KMS-11 (cell line): ENCODE data around the gene ELP5.

Source experiments
- H2AFZ ChIP-seq: fragments of 200-600 bp; sonication (generic); 2 replicates; pipeline ENCODE4 v1.6.1; 2016; ENCODE audit warnings: antibody characterized with exemption, mixed run types, low read depth
- H3K27ac ChIP-seq: fragments of 200-600 bp; sonication (generic); 2 replicates; pipeline ENCODE4 v1.6.1; 2016; ENCODE audit warnings: mild to moderate bottlenecking, mixed run types
- H3K27me3 ChIP-seq: fragments of 200-600 bp; sonication (generic); 2 replicates; pipeline ENCODE4 v1.6.1; 2017; ENCODE audit warnings: mild to moderate bottlenecking, low read depth, mixed run types, moderate library complexity; ENCODE audit not compliant: insufficient read depth
- H3K36me3 ChIP-seq: fragments of 200-600 bp; sonication (generic); 2 replicates; pipeline ENCODE4 v1.6.1; 2017; ENCODE audit warnings: mild to moderate bottlenecking, mixed run types; ENCODE audit not compliant: insufficient read depth
- H3K4me1 ChIP-seq: fragments of 200-600 bp; sonication (generic); 2 replicates; pipeline ENCODE4 v1.6.1; 2016; ENCODE audit warnings: mild to moderate bottlenecking, low read depth, mixed run types; ENCODE audit not compliant: poor library complexity, severe bottlenecking
- H3K4me2 ChIP-seq: fragments of 200-600 bp; sonication (generic); 2 replicates; pipeline ENCODE4 v1.7.0; 2016; ENCODE audit warnings: mild to moderate bottlenecking, mixed run types
- H3K4me3 ChIP-seq: fragments of 200-600 bp; sonication (generic); IDR thresholded peaks from 2 replicates; pipeline ENCODE4 v1.6.1; 2017; ENCODE audit warnings: low read depth, low read length, mixed read lengths; ENCODE audit not compliant: insufficient read depth
- H3K79me2 ChIP-seq: fragments of 200-600 bp; sonication (generic); 2 replicates; pipeline ENCODE4 v1.6.1; 2016; ENCODE audit warnings: low read depth, mixed run types; ENCODE audit not compliant: insufficient read depth
- H3K9ac ChIP-seq: fragments of 200-600 bp; sonication (generic); 2 replicates; pipeline ENCODE4 v1.6.1; 2016; ENCODE audit warnings: mild to moderate bottlenecking, mixed run types
- H4K20me1 ChIP-seq: fragments of 200-600 bp; sonication (generic); 2 replicates; pipeline ENCODE4 v1.6.1; 2016; ENCODE audit warnings: mild to moderate bottlenecking, mixed run types; ENCODE audit not compliant: insufficient read depth
- CTCF ChIP-seq: fragments of 200-600 bp; sonication (generic); conservative IDR thresholded peaks from 2 replicates; pipeline ENCODE4 v1.6.1; 2017; ENCODE audit warnings: low read depth, mild to moderate bottlenecking, antibody characterized with exemption, low read length, moderate library complexity, mixed read lengths

Gene ELP5

GRCh38 chr17:7293816-7294613 is 42.0 kb downstream of the ELP5 start:
- Histone ChIP-seq H3K4me1 (no peaks in the 10 kb centered on the region), H3K36me3 (no peaks in the 10 kb centered on the region), H3K27me3 (0 out of 2 replicates have a peak, but pooled peaks cover 2% of the 10 kb centered on the region), H3K4me2 (no peak overlapping the region), H3K79me2 (no peaks in the 10 kb centered on the region), H2AFZ (no peak overlapping the region), H3K4me3 (no peak overlapping the region), H3K9ac (no peak overlapping the region), H3K27ac (no peak overlapping the region), H4K20me1 (no peaks in the 10 kb centered on the region)
- no peak for TF ChIP-seq CTCF

GRCh38 chr17:7294614-7295153 is 42.7 kb downstream of the ELP5 start, which contains the start of gene YBX2:
Gene YBX2, minus strand, starts transcription at chr17:7294639. Its CDS starts 139 bp downstream, at chr17:7294500.
- Histone ChIP-seq H3K4me3 (no peak within 1 kb of the TSS), H3K4me1 (no peaks in the 10 kb centered on the region), H3K27ac (no peak within 1 kb of the TSS), H3K27me3 (0 out of 2 replicates have a peak, but pooled peaks cover 2% of the 10 kb centered on the region), H3K36me3 (no peaks in the 10 kb centered on the region), H3K4me2 (no peak within 1 kb of the TSS), H4K20me1 (no peaks in the 10 kb centered on the region), H2AFZ (no peak within 1 kb of the TSS; the same call in 1 of the 2 replicates), H3K79me2 (no peaks in the 10 kb centered on the region), H3K9ac (no peak within 1 kb of the TSS)
- TF ChIP-seq CTCF, result no peak

GRCh38 chr17:7295230-7296180 is 43.5 kb downstream of the ELP5 start:
- no peak for TF ChIP-seq CTCF
- H3K27ac ChIP-seq, result no peak overlapping the region
- no peaks in the 10 kb centered on the region for H3K36me3 ChIP-seq
- H4K20me1 ChIP-seq, result no peaks in the 10 kb centered on the region
- H3K4me2 ChIP-seq, result no peak overlapping the region
- H2AFZ ChIP-seq, result peak overlapping the region; percentile 34; the same call in 1 of the 2 replicates
- H3K9ac ChIP-seq, result no peak overlapping the region
- H3K4me1 ChIP-seq, result no peaks in the 10 kb centered on the region
- H3K79me2 ChIP-seq, result no peaks in the 10 kb centered on the region
- 0 out of 2 replicates have a peak, but pooled peaks cover 2% of the 10 kb centered on the region for H3K27me3 ChIP-seq
- H3K4me3 ChIP-seq, result no peak overlapping the region

- TF ChIP-seq CTCF, result peak; percentile 45
- H2AFZ ChIP-seq, result peak overlapping the region; percentile 34; the same call in 1 of the 2 replicates
- H3K36me3 ChIP-seq, result no peaks in the 10 kb centered on the region
- no peak overlapping the region for H3K9ac ChIP-seq
- H3K27ac ChIP-seq, result no peak overlapping the region
- peak overlapping the region; percentile 41; the same call in 1 of the 2 replicates for H3K4me2 ChIP-seq
- no peaks in the 10 kb centered on the region for H4K20me1 ChIP-seq
- no peaks in the 10 kb centered on the region for H3K4me1 ChIP-seq
- H3K27me3 ChIP-seq, result no peaks in the 10 kb centered on the region
- no peak overlapping the region for H3K4me3 ChIP-seq
- no peaks in the 10 kb centered on the region for H3K79me2 ChIP-seq
Measured at GRCh38 chr17:7296189-7296861, 44.3 kb downstream of the ELP5 start.
